ENCODE results near the gene TRIP10. TPM values are rescaled to one million over a fixed set of nuclear protein-coding genes. Genes with fewer than 3 reads are reported as not detected.

Gene TRIP10
- total and polyA plus RNA-seq, 2 of the 13 experiments (the other 11 are each of a cell fraction or from before 2014, with no cell fraction given) = 32.5 to 33.2 TPM

DNA sequence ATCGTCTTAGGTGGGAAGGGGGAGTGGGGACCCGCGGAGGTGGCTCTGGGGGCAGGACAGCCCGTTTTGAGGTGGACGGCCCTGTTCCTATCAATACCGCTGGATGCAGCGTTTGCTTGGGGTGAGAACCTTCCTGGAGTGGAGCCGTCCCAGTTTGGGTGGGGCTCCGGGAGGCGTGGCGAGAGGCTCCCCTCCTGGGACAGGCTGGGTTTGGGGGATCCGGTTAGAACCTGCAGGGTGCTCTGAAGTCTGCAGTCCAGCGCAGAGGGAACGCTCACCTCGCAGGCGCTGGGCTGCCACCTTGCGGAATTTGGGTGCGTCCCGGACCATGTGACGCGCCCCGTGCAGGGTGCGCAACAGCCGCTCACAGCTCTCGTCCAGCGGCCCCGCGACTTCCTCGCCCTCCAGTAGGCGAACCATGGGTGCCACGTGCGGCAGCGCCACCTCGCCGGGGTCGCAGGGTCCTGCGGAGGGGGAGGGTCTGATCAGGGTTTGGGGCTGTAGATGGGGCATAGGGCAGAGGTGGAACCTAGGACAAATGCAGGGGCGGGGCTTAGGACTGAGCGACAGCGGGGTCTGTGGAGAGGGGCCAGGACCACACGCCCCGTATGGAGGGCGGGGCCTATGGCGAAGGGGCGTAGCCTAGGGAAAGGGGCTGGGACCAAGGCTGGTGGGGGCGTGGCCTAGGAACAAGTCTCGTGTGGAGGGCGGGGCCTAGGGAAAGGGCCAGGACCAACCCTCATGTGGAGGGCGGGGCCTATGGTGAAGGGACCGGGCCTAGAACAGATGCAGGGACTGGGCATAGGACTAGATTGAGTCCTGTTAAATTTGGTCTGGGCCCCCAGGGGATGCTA is 13.9 kb downstream of the TRIP10 start (continued):
- TF ChIP-seq, protein P1, sequence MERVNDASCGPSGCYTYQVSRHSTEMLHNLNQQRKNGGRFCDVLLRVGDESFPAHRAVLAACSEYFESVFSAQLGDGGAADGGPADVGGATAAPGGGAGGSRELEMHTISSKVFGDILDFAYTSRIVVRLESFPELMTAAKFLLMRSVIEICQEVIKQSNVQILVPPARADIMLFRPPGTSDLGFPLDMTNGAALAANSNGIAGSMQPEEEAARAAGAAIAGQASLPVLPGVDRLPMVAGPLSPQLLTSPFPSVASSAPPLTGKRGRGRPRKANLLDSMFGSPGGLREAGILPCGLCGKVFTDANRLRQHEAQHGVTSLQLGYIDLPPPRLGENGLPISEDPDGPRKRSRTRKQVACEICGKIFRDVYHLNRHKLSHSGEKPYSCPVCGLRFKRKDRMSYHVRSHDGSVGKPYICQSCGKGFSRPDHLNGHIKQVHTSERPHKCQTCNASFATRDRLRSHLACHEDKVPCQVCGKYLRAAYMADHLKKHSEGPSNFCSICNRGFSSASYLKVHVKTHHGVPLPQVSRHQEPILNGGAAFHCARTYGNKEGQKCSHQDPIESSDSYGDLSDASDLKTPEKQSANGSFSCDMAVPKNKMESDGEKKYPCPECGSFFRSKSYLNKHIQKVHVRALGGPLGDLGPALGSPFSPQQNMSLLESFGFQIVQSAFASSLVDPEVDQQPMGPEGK (CRISPR knock-in tag; IDR thresholded peaks at IDR 0.05) = peak; percentile 81
- TF ChIP-seq ARNTL (CRISPR knock-in tag; IDR thresholded peaks at IDR 0.05) (peak; percentile 98), ATRX (CRISPR knock-in tag; IDR thresholded peaks at IDR 0.05; ENCODE audit: borderline replicate concordance) (no peak), CEBPB (IDR thresholded peaks at IDR 0.05; ENCODE audit: borderline replicate concordance, low read depth, low read length) (no peak), POLR2AphosphoS2 (IDR thresholded peaks at IDR 0.05; ENCODE audit: low read depth, low read length) (no peak), RARA (CRISPR knock-in tag; IDR thresholded peaks at IDR 0.05) (peak; percentile 85), ZBTB42 (CRISPR knock-in tag; IDR thresholded peaks at IDR 0.05) (no peak), ATF7-NPFF (CRISPR knock-in tag; IDR thresholded peaks at IDR 0.05; ENCODE audit: low read depth) (peak; percentile 68; the same call in 1 of the 2 replicates), ZNF841 (CRISPR knock-in tag; IDR thresholded peaks at IDR 0.05; ENCODE audit: borderline replicate concordance) (no peak), ZNF570 (CRISPR knock-in tag; IDR thresholded peaks at IDR 0.05; ENCODE audit: borderline replicate concordance) (no peak), ZNF616 (CRISPR knock-in tag; IDR thresholded peaks at IDR 0.05; ENCODE audit: low read depth) (no peak), ZFX (CRISPR knock-in tag; IDR thresholded peaks at IDR 0.05; ENCODE audit: low read depth) (peak; percentile 61), MAFK (conservative IDR thresholded peaks at IDR 0.05 in 1 of 2, IDR thresholded peaks at IDR 0.05 in 1 of 2; ENCODE audit: low read length in 2 of 2) (no peak), SP1 (IDR thresholded peaks at IDR 0.05) (no peak), SP1 (CRISPR knock-in tag; IDR thresholded peaks at IDR 0.05) (peak; percentile 85), ZNF891 (CRISPR knock-in tag; IDR thresholded peaks at IDR 0.05) (peak; percentile 92), ZNF225 (CRISPR knock-in tag; IDR thresholded peaks at IDR 0.05) (no peak; the same call in 1 of the 2 replicates), ZNF552 (CRISPR knock-in tag; IDR thresholded peaks at IDR 0.05; ENCODE audit: borderline replicate concordance) (no peak)
- TF ChIP-seq, protein P2, sequence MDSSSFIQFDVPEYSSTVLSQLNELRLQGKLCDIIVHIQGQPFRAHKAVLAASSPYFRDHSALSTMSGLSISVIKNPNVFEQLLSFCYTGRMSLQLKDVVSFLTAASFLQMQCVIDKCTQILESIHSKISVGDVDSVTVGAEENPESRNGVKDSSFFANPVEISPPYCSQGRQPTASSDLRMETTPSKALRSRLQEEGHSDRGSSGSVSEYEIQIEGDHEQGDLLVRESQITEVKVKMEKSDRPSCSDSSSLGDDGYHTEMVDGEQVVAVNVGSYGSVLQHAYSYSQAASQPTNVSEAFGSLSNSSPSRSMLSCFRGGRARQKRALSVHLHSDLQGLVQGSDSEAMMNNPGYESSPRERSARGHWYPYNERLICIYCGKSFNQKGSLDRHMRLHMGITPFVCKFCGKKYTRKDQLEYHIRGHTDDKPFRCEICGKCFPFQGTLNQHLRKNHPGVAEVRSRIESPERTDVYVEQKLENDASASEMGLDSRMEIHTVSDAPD (CRISPR knock-in tag; IDR thresholded peaks at IDR 0.05) = no peak; the same call in 1 of the 2 replicates
- TF ChIP-seq, protein P3, sequence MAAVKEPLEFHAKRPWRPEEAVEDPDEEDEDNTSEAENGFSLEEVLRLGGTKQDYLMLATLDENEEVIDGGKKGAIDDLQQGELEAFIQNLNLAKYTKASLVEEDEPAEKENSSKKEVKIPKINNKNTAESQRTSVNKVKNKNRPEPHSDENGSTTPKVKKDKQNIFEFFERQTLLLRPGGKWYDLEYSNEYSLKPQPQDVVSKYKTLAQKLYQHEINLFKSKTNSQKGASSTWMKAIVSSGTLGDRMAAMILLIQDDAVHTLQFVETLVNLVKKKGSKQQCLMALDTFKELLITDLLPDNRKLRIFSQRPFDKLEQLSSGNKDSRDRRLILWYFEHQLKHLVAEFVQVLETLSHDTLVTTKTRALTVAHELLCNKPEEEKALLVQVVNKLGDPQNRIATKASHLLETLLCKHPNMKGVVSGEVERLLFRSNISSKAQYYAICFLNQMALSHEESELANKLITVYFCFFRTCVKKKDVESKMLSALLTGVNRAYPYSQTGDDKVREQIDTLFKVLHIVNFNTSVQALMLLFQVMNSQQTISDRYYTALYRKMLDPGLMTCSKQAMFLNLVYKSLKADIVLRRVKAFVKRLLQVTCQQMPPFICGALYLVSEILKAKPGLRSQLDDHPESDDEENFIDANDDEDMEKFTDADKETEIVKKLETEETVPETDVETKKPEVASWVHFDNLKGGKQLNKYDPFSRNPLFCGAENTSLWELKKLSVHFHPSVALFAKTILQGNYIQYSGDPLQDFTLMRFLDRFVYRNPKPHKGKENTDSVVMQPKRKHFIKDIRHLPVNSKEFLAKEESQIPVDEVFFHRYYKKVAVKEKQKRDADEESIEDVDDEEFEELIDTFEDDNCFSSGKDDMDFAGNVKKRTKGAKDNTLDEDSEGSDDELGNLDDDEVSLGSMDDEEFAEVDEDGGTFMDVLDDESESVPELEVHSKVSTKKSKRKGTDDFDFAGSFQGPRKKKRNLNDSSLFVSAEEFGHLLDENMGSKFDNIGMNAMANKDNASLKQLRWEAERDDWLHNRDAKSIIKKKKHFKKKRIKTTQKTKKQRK (IDR thresholded peaks at IDR 0.05; ENCODE audit: low read length) = no peak

All from HepG2 (cell line).